ENCODE results near the gene SMG6. TPM values are rescaled to one million over a fixed set of nuclear protein-coding genes. Genes with fewer than 3 reads are reported as not detected.

Gene SMG6
- total RNA-seq, 1 donor from 2014 or later, result 38.1 TPM

DNA sequence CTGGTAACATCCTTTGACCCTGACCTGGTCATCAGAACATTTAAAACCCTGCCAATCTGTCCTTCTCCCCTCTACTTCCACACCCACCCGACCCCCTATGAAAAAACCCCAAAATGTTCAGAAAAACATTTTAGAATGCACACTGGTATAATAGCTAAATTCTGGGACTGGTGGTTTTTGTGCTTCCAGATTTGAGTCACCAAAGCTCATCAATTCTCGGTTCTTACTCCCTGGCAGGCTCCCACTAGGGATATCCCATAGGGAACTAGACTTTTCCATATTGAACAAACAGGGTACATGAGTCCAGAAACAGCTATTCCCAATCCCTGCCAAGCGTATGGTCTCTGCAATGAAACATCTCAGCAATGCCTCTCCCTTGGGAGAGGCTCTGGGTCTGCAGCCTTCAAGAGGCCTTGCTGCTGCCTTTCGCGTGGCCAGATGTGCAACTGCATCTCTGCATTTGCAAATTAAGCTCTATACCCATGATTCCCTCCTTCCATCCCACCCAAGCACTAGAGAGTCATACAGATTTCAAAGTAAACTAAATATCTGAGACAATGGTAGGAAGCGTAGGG is 67.7 kb downstream of the SMG6 start:
- no peaks in the 10 kb centered on the region for H3K27me3 Mint-ChIP-seq (ENCODE audit: unreplicated experiment)
- no peak overlapping the region for H3K4me3 Mint-ChIP-seq (ENCODE audit: unreplicated experiment)
- no peaks in the 10 kb centered on the region for H3K9me3 Mint-ChIP-seq (ENCODE audit: unreplicated experiment)
- TF ChIP-seq CTCF (IDR thresholded peaks at IDR 0.05; ENCODE audit: unreplicated experiment), result no peak
- no peak for DNase-seq (ENCODE audit: low spot score)
- no peak overlapping the region for H3K27ac Mint-ChIP-seq (ENCODE audit: unreplicated experiment)
- H3K4me1 Mint-ChIP-seq (ENCODE audit: unreplicated experiment), result peaks cover 12% of the 10 kb centered on the region
- H3K36me3 Mint-ChIP-seq (ENCODE audit: low read depth, unreplicated experiment), result peaks cover 20% of the 10 kb centered on the region

DNA sequence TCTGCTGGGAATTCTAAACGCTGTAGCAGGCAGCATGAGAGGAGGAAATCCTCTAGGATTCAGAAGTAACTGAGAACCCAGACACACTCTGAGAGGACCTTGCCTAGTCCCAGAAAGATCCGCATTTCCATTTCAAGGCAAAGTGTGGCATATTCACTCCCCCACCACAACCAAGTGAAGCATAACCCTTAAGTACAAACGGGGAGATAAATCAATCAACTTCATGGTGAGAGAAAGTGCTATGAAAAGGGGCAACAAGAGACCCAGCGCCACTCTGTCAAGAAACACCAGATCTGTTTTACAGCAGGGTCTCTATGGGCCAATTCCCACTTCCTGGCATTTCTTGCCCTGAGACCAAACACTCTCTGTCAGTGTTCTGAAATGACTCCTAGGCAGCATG is 68.3 kb downstream of the SMG6 start:
- H3K27ac Mint-ChIP-seq (ENCODE audit: unreplicated experiment), result no peak overlapping the region

GRCh38 chr17:2233441-2233947 is 70.1 kb downstream of the SMG6 start:
- H3K4me3 Mint-ChIP-seq (ENCODE audit: unreplicated experiment), result no peak overlapping the region
- no peak for TF ChIP-seq CTCF (IDR thresholded peaks at IDR 0.05; ENCODE audit: unreplicated experiment)
- peaks cover 12% of the 10 kb centered on the region for H3K4me1 Mint-ChIP-seq (ENCODE audit: unreplicated experiment)
- no peaks in the 10 kb centered on the region for H3K27me3 Mint-ChIP-seq (ENCODE audit: unreplicated experiment)
- no peaks in the 10 kb centered on the region for H3K9me3 Mint-ChIP-seq (ENCODE audit: unreplicated experiment)
- peaks cover 16% of the 10 kb centered on the region for H3K36me3 Mint-ChIP-seq (ENCODE audit: low read depth, unreplicated experiment)
- no peak overlapping the region for H3K27ac Mint-ChIP-seq (ENCODE audit: unreplicated experiment)
- no peak for DNase-seq (ENCODE audit: low spot score)

More for the DNA sequence above, 68.3 kb downstream of the SMG6 start:
- H3K4me1 Mint-ChIP-seq (ENCODE audit: unreplicated experiment), result peaks cover 12% of the 10 kb centered on the region
- no peak overlapping the region for H3K4me3 Mint-ChIP-seq (ENCODE audit: unreplicated experiment)
- no peak for DNase-seq (ENCODE audit: low spot score)
- no peaks in the 10 kb centered on the region for H3K27me3 Mint-ChIP-seq (ENCODE audit: unreplicated experiment)
- H3K36me3 Mint-ChIP-seq (ENCODE audit: low read depth, unreplicated experiment), result peaks cover 16% of the 10 kb centered on the region
- no peak for TF ChIP-seq CTCF (IDR thresholded peaks at IDR 0.05; ENCODE audit: unreplicated experiment)
- H3K9me3 Mint-ChIP-seq (ENCODE audit: unreplicated experiment), result no peaks in the 10 kb centered on the region

DNA sequence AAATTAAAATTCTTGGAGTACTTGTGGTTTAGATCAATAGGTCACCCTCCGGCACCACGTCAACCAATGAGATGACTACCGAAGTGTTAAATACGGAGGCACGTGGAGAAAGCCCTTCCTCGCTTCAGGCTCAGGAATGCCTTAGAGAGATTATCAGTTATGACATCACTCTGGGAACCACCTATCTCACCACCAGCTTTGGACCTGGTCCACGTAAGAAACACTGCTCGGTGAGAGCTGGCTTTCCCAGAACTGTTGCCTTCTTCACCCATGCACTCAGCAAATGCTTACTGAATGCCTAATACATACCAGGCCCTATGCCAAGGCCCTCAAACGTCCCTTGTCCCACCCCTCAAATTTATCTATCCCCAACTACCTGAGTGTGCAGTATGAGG is 71.3 kb downstream of the SMG6 start:
- TF ChIP-seq CTCF (IDR thresholded peaks at IDR 0.05; ENCODE audit: unreplicated experiment), result no peak
- no peak overlapping the region for H3K27ac Mint-ChIP-seq (ENCODE audit: unreplicated experiment)
- no peak for DNase-seq (ENCODE audit: low spot score)
- peaks cover 16% of the 10 kb centered on the region for H3K36me3 Mint-ChIP-seq (ENCODE audit: low read depth, unreplicated experiment)
- H3K9me3 Mint-ChIP-seq (ENCODE audit: unreplicated experiment), result no peaks in the 10 kb centered on the region
- no peaks in the 10 kb centered on the region for H3K27me3 Mint-ChIP-seq (ENCODE audit: unreplicated experiment)
- no peak overlapping the region for H3K4me3 Mint-ChIP-seq (ENCODE audit: unreplicated experiment)
- peaks cover 9% of the 10 kb centered on the region for H3K4me1 Mint-ChIP-seq (ENCODE audit: unreplicated experiment)

DNA sequence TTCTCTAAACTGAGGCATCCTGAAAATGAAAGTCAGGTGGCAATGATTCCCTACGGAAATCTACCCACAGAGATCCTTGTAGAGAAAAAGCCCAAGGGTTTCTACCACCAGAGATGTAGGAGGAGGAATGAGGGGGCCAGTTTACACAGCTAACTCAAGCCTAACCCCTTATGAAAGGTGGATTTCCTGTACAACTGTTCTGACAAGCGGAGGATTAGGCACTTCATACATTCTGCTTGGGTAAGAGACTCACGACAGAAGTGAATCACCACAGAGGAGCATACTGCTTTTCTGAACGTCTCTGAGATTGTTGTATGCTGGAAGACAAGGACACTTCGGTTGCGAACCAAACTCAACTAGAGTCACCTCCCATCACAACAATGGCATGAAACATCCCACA is 72.7 kb downstream of the SMG6 start:
- H3K4me1 Mint-ChIP-seq (ENCODE audit: unreplicated experiment), result peaks cover under 1% of the 10 kb centered on the region
- no peak for DNase-seq (ENCODE audit: low spot score)
- no peaks in the 10 kb centered on the region for H3K9me3 Mint-ChIP-seq (ENCODE audit: unreplicated experiment)
- peaks cover 12% of the 10 kb centered on the region for H3K36me3 Mint-ChIP-seq (ENCODE audit: low read depth, unreplicated experiment)
- H3K4me3 Mint-ChIP-seq (ENCODE audit: unreplicated experiment), result no peak overlapping the region
- no peaks in the 10 kb centered on the region for H3K27me3 Mint-ChIP-seq (ENCODE audit: unreplicated experiment)
- no peak for TF ChIP-seq CTCF (IDR thresholded peaks at IDR 0.05; ENCODE audit: unreplicated experiment)
- no peak overlapping the region for H3K27ac Mint-ChIP-seq (ENCODE audit: unreplicated experiment)

All from endothelial cell (in vitro differentiated cells).